AG04449 (cell line): ENCODE measurements around the gene TWIST2.

Source experiments
- CTCF ChIA-PET: fragments of 350-600 bp; formaldehyde crosslinking; extraction: SDS; loops from one replicate; lab custom pipeline; 2021; ENCODE audit warnings: antibody characterized with exemption; lab: Yijun Ruan, JAX
- POLR2A ChIA-PET: fragments of 400-600, 350-600 bp; formaldehyde crosslinking; extraction: SDS; loops from one replicate; lab custom pipeline; 2020; ENCODE audit warnings: antibody characterized with exemption, inconsistent platforms; lab: Yijun Ruan, JAX
- DNase-seq: peaks from one replicate; pipeline ENCODE4 v3.0.0-alpha.2; 2010; ENCODE audit warnings: low read depth, low spot score
- H3K4me3 ChIP-seq: 2 replicates; pipeline ENCODE4 v1.5.1; 2011; ENCODE audit warnings: low read depth, mild to moderate bottlenecking, control low read depth, low read length
- TF ChIP-seq, protein P1 (sequence below): IDR thresholded peaks from one replicate; pipeline ENCODE4 v1.5.1; 2011; ENCODE audit warnings: mild to moderate bottlenecking, moderate library complexity, low read length, control low read depth, inconsistent platforms; ENCODE audit not compliant: insufficient read depth; ENCODE audit errors: missing control alignments

Gene TWIST2

DNA sequence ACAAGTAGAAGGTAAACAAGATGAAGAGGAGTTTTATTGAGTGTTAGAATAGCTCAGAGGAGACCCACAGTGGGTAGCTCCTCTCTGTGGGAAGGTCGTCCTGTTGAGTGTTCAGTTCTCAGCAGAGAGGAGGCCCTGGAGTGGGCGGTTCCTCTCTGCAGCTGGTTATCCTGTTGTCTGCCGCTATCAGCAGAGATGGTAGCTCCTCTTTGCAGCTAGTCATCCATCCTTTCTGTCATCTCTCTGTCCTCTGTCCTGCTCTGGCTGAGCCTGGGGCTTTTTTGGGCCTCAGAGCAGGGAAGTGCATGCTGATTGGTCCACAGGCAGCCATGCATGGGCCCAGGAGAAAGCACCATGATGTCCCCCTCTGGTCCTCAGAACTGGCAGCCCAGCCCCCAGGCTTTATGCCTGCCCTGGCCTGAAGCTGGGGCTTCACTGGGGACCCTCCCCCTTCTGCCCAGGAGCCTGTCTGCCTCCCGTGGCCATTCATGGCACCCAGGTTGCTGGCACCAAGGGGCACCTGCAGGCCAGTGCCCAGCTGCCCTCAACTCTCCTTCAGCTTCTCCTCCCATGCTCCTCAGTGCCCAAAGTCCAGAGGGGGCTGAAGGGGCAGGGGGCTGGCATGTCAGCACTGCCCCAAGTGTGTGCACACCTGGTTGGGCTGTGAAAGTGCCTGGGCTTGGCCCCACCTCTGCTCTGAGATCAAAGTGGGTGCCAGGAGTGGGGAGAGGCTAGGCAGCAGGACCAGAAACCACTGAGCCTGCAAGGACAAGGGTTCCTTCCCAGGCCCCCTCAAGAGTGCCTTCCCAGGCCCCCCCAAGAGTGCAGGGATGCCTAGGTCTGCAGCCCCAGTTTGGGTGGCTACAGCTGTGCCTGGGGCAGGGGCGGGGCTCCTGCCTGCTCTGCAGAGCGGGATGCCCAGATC, 98.7 kb downstream of the TWIST2 start:
- no peak for DNase-seq
- H3K4me3 ChIP-seq = no peak overlapping the region
- ChIA-PET POLR2A (interaction anchor here (0.6 to 1.3 kb wide), 2 partner anchors 25 to 99 kb away, joined by 3 to 4 read pairs; partner anchors contain the start of gene TWIST2), CTCF (interaction anchor here (0.8 to 6.2 kb wide), 17 partner anchors 11 to 433 kb away, joined by 3 to 63 read pairs (median 3); no protein-coding TSS in a partner anchor)
- TF ChIP-seq, protein P1, sequence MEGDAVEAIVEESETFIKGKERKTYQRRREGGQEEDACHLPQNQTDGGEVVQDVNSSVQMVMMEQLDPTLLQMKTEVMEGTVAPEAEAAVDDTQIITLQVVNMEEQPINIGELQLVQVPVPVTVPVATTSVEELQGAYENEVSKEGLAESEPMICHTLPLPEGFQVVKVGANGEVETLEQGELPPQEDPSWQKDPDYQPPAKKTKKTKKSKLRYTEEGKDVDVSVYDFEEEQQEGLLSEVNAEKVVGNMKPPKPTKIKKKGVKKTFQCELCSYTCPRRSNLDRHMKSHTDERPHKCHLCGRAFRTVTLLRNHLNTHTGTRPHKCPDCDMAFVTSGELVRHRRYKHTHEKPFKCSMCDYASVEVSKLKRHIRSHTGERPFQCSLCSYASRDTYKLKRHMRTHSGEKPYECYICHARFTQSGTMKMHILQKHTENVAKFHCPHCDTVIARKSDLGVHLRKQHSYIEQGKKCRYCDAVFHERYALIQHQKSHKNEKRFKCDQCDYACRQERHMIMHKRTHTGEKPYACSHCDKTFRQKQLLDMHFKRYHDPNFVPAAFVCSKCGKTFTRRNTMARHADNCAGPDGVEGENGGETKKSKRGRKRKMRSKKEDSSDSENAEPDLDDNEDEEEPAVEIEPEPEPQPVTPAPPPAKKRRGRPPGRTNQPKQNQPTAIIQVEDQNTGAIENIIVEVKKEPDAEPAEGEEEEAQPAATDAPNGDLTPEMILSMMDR = no peak

DNA sequence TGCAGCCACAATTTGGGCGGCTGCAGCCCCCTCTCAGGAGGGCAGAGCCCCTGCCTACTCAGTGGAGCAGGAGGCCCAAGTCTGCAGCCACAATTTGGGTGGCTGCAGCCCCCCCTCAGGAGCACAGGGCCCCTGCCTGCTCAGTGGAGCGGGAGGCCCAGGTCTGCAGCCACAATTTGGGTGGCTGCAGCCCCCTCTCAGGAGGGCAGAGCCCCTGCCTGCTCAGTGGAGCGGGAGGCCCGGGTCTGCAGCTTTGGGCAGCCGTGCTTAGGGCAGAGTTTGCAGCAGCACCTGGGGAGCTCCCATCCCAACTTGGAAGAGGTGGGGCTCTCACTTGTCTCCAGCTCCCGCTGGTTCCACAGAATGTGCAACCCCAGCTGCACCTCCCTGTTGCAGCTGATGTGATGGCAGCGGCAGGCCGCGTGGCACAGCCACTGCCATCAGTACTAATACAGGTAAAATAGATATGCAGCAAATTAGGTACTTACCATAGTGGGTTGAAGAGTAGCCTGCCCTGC, 99.4 kb downstream of the TWIST2 start:
- POLR2A ChIA-PET = interaction anchor here (0.6 to 1.9 kb wide), 4 partner anchors 9 to 99 kb away, joined by 3 to 7 read pairs (median 3); partner anchors contain the start of gene TWIST2
- H3K4me3 ChIP-seq = no peak overlapping the region
- no peak for DNase-seq
- CTCF ChIA-PET = interaction anchor here (1.0 to 6.2 kb wide), 3 partner anchors 10 to 59 kb away, joined by 3 to 63 read pairs (median 14); no protein-coding TSS in a partner anchor
- TF ChIP-seq, protein P1 = no peak

DNA sequence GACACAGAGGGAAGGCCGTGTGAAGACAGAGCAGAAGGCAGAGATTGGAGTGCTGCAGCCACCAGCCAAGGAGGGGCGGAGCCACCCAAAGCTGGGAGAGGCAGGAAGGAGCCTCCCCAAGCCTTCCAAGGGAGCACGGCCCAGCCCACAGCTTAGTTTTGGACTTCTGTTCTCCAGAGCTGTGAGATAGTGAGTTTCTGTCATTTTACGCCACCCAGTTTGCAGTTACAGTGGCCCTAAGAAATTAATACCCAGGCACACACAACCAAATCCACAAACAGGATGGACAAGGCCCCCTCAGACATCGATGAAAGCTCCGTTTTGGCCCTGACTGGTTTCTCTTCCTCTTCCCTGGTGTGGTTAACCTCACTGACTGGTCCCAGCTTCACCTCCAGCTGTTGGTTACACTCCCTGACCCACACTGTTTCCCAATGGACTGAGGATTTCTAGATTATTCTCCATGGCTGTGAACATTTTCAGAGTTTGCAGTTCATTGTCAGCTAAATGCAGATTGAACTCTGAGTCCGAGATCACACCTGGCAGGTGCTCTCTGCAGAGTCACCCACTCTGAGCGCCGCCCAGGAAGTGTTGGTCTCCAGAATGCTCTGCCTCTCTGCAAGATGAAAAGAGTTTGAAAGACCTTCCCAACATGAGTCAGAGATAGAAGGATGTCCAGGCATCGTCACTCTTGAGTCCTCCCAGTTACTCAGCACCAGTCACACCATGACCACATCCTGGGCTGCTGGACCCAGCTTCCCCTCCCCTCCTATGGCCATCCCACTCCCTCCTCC, 100.2 kb downstream of the TWIST2 start:
- TF ChIP-seq, protein P1 = no peak
- DNase-seq = no peak
- POLR2A ChIA-PET = interaction anchor here (0.9 to 1.9 kb wide), 6 partner anchors 9 to 100 kb away, joined by 3 to 7 read pairs (median 3); partner anchors contain the start of gene TWIST2
- no peak overlapping the region for H3K4me3 ChIP-seq
- CTCF ChIA-PET = interaction anchor here (0.6 to 6.2 kb wide), 7 partner anchors 10 to 163 kb away, joined by 3 to 63 read pairs (median 3); partner anchors contain the start of gene TWIST2

DNA sequence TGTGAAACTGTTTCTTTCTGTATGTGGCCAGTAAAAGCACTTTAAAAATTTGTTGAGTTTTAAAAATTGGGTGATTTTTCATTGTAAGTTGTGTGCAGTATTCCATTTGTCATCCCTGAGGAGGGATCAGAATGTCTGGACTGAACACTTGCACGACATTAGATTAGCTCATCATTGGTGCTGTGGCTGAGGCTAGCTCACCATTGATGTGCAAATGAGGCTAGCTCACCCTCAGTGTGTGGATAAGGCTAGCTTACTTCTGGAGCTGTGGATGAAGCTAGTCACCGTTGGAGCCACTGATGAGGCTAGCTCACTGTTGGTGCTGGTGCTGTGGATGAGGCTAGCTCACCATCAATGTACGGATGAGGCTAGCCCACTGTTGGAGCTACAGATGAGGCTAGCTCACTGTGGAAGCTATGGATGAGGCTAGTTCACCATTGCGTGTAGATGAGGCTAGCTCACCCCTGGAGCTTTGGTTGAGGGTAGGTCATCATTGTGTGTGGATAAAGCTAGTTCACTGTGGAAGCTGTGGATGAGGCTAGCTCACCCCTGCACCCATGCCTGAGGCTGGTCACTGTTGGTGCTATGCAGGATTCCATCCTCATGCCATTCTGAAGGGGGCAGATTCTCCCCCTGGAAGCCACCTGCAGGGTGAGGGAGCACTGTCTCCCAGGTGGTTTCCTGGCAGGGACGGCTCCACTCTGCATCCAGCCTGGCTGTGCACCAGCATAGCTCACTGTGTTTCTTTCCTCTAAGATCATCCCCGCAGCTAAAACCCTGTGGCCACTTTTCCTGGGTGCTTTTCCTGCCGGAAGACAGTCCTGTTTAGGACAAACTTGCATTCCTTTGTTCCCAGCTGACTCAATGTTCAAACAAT, 101.1 kb downstream of the TWIST2 start:
- H3K4me3 ChIP-seq = no peak overlapping the region
- TF ChIP-seq, protein P1 = no peak
- DNase-seq = no peak
- POLR2A ChIA-PET = interaction anchor here (0.9 to 1.9 kb wide), 5 partner anchors 11 to 101 kb away, joined by 3 to 7 read pairs (median 3); partner anchors contain the start of gene TWIST2
- CTCF ChIA-PET = interaction anchor here (1.0 to 6.2 kb wide), 5 partner anchors 9 to 164 kb away, joined by 3 to 63 read pairs (median 4); no protein-coding TSS in a partner anchor

DNA sequence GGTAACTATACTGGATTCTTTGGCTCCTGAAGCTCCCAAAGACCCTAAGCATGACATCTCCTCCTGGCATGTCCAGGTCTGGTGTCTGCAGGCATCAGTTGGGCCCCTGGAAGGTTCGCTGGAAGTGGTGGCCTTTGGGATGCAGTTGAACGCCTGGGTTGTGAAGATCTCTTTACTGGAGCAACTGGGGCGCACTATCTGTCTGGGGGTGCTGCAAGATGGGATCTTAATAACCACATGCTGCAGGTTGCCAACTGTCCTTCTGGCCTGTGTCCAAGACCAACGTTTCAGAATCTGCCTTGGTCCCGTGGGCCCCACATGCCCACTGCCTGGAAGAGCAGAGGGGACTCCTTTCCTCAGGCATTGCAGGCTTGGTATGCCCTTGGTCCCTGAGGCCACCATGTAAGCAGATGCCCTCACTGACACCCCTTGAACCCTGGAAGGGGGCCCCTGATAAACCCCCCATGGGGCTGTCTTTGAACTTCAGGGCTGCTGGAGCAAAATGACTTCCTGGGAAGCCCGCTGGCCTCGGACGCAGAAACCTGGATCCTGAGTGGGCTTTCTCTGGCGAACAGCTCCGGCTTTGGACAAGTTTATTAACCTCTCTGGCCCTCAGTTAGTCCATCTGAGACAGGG, 101.9 kb downstream of the TWIST2 start:
- TF ChIP-seq, protein P1 = no peak
- DNase-seq = no peak
- POLR2A ChIA-PET = no interaction called here
- no peak overlapping the region for H3K4me3 ChIP-seq
- CTCF ChIA-PET = interaction anchor here (1.1 to 6.2 kb wide), 3 partner anchors 8 to 21 kb away, joined by 4 to 63 read pairs (median 14); no protein-coding TSS in a partner anchor
